HG03103 (cell line): ENCODE data around the gene WNT3A.

Experiments used
- ATAC-seq: cut with Tn5 transposase; IDR thresholded peaks from one replicate; pipeline ENCODE4 v1.9.1; 2021; ENCODE audit warnings: low read depth; ENCODE audit not compliant: unreplicated experiment

The WNT3A gene

DNA sequence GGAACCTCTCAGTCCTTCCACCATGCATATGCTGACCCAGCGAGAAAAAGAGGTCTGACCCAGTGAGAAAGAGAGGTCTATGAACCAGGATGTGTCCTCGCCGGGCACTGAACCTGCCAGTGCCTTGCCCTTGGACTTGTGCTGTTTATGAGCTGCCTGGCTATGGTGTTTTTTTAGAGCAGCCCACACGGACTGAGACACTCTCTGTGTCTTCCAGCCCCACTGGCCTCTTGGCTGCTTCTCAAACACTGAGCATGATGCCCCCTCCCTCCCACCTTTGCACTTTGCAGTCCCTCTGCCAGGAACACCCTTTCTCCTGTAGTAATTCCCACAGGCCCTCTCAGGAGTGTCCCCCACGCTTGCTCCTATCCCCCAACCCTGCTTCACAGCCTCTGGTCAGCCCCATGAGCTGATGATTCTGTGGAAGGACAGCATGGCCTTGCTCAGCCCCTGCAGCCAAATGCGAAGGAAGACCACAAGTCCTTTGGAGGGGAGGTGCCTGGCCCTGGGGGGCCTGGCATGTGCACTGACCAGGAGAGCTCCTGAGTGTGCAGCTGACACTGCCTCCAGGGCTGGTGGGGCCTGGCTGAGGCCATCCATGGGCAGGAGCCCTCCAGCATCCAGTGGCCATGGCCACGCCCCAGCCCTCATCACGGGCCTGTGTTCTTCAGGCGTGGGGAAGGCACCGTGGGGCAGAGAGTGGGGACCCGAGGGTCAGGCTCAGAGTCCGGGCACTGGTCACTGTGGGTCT lies 23.8 kb downstream of the WNT3A start:
- ATAC-seq: no peak

DNA sequence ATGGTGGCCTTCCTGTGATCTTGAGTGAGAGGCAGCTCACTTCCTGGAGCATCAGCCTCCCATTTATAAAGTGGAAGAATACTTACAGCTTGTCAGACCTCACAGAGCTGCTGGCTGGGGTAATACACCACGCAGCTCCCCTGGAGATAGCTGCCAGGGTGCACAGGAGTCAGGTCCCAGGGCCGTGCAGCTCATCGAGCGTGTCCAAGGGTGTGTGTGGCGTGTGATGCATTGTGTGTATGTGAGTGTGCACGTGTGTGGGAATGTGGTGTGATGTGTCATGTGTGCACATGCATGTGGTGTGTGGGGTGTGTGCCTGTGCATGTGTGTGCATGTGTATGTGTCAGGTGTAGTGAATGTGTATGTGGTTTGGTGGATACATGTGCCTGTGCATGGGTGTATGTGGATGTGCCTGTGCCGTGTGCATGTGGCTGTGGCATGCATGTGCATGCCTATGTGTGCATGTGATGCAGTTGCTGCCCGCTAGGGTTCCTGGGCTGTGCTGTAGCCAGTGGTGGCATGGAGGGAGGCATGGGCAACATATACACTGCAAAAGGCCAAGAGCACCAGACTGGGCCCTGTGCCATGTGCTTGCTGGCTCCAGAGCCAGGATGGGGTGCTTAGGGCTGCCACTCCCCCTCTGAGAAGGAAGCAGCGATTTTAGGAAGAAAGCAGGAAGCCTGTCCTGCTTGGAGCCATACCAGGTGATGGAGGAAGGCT lies 24.6 kb downstream of the WNT3A start:
- ATAC-seq: no peak

DNA sequence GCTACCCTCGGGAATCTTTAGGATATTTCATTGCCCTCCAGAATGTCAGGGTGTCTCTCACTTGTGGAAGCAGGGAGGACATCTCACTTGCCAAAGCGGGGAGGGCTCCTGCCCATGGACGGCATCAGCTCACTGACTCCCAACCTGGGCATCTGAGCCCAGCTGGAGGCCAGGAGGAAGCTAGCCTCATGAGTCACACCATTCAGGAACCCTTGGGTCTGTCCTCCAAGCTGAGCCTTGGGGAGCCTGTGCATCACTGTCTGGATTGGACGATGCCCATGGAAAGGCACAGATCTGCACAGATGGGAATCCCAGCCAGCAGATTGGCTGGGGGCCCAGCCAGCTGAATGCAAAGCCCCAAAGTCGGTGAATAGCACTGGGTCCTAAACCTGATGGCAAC lies 25.2 kb downstream of the WNT3A start:
- ATAC-seq: no peak

DNA sequence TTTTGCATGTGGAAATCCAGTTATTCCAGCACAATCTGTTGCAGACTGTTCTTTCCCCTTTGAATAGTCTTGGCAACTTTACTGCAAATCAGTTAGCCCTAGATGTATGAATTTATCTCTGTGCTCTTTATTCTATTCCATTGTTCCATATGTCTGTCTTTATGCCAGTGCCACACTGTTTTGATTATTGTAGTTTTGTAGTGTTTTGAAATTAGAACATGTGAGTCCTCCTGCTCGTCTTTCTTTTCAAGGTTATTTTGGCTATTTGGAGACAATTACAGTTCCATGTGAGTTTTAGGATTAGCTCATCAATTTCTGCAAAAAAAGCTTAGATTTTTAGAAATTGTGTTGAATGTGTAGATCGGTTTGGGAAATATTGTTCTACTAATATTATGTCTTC lies 26.6 kb downstream of the WNT3A start:
- no peak for ATAC-seq

DNA sequence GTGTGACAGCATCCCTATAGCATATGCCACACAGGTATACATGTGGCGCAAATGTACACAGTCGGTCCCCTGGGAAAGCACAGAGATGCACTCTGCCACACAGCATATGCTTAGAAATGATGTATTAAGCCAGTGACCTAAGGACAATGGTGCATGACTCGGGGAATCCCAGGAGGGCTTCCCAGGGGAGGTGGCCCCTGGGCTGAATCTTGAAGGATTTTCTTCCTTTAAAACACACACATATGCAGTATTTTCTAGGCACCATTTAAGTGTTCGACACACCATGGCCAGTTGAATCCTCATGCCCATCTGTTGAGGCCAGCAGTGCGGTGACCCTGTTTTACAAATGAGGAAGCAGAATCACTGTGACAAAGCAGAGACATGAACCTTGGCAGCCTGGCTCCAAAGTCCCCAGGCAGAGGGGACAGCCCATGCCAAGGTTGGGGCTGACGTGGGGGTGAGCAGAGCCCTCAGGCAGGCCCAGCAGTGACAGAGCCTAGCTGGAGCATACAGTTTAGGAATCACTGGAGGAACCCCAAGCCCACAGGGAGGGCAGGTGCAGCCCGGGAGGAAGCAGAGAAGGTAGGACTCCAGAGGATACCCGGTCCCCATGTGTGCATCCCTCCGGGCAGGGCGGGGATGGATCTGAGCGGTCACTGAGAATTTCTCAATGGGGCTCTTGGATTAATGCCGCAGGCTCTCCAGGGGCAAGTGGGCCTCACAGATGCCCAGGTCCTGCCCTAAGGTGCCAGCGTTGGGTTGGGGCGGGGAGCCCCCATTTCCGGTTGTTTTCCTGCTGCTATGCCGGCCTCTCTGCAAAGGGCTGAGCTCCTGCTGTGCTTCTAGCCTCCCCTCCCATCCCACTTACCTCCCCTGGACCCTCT lies 28.4 kb downstream of the WNT3A start:
- ATAC-seq: no peak

DNA sequence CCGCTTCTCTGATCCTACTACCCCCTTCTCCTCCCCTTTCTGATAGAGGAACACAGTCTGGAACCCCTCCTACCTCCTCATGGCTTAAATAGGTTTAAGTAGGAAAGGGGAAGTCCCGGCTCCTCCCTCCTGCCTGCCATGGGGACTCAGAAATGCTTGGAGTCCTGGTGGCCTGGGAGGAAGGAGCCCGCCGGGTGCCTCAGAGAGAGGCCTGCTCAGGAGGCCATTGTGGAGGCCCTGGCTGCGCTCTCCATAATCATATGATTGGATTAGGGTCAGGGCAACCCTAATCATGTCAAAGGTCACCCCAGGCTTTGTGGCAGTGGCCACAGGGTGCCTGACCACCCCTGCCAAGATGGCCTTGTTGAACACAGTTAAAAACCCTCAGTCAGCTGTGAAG lies 29.0 kb downstream of the WNT3A start:
- ATAC-seq: no peak

DNA sequence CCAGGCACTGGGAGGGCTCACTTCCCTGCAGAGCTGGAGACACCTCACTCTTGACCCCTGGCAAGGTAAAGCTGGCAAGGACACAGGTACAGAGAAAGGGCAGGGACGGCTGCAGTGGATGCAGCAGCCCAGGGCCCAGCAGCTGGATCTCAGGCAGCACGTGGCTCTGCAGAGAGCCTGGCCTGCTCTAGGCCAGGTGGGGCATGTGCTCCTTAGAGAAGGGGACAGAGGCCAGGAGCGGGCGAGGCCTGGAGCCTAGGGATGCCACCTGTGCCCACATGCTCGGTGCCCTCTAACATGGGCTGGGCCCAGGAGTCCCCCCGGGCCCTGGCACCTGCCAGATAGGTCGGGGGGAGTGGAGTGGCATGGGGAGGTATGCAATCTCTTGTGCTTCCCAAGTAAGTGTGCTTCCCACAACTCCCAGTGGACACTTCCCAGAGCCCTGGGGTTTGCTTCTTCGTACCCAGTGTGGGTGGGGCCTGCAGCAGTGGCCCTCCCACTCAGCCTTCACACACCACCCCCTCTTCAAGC lies 30.0 kb downstream of the WNT3A start:
- no peak for ATAC-seq

DNA sequence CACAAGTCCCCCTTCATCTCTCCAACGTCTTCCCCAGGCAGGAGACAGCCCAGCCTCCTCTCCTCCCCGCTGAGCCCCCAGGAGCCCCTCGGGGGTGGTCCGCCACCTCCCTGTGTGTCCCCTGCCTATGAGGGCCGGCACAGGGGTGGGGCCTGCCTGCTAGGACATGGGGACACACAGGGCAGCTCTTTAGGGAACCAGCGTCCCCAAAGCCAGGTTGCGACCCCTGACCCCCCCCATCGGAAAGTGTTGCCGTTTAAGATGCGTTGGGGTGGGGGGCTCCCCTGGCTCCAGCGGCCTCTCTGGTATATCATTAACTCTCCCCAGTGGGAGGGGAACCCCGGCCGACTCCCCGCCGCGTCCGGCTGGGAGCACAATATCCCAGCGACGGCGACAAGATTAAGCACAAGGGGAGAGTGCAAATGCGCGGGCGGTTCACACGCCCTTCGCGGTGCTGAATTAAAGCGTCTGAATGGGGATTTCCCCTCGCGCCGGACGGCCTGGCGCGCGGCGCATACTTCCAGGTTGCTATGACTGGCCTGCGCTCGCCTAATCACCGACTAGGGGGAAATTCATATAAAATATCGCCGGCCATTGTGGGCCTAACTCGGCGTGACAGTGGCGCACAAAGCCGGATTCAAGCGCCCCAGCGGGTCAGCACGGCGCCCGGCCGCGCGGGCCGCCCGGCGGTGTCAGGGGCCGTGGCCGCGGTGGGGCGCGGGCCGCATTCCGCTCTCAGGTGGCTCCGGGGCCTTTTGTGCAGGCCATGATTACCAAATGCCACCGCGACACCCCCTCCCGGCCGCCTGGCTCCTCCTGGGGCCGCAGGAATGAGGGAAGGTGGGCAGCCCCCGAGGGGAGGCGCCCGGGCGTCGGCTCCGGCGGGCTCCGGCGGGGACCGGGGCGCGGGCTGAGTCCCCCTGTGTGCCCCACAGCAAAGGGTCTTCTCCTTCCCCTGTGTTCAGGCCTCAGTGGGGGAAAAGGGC lies 30.9 kb downstream of the WNT3A start:
- ATAC-seq: peak; percentile 81

DNA sequence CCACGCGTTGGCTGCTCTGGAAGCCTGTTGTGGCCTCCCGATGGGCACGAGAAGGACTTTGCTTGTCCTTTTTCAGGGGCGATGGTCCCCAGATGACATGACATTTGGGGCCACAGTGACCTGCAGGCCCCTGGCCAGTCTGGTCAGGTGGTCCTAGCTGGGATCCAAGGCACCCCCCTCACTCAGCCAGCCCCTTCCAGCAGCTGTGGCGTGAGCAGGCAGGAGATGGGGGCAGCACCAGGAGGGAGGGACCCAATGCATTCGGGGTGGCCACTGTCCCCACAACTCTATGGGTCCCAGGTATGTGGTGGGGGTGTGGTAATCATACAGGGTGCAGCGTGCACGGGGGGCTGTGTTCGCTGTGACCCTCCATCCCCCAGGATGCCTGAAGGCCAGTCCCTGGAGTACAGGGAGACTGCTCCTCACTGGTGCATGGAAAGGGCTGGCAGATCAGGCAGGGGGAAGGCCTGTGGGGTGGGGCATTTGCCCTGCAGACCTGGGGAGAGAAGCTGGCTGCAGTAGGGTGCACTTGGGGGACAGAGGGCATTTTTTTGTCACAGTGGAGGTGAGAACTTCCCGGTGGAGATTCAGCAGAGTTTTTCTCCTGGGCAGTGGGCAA lies 31.7 kb downstream of the WNT3A start:
- ATAC-seq: no peak

DNA sequence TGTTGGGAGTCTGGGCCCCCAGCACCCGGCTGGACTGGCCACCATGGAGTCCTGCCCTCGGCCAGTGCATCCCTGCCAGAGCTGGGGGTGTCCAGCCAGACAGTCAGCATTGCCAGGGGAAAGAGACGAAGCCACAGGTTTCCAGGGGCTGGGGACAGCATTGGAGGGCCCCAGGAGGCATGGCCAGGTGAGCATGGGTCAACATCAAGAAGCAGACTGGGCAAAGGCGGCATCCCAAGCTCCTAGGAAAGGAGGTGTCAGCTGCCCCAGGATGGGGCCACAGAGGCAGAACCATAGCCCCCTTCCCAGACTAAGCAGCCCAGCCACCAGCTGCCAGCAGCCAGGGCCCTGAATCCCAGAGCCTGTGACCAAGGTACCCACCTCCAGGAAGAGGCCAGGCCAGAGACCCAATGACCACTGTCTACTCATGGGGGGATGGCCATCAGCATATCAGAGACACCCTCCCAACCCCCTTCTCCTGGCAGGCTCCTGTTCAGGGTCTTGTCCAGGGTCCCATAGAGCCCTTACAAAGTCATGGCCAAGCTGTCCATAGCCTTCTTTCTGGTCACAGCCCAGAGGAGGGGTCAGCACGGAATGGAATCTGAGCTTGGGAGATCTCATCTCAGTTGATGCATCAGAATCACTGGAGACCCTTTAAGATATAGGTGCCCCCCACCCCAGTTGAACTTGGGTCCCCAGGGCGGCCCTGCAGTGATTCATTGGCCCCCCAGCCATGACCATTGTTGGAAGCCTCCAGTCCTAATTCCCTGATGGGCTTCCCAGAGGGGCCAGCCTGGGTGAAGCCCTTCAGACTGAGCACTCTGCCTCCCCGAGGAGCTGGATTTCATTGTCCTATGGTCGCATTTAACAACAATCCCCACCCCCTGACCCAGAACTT lies 32.5 kb downstream of the WNT3A start:
- no peak for ATAC-seq

DNA sequence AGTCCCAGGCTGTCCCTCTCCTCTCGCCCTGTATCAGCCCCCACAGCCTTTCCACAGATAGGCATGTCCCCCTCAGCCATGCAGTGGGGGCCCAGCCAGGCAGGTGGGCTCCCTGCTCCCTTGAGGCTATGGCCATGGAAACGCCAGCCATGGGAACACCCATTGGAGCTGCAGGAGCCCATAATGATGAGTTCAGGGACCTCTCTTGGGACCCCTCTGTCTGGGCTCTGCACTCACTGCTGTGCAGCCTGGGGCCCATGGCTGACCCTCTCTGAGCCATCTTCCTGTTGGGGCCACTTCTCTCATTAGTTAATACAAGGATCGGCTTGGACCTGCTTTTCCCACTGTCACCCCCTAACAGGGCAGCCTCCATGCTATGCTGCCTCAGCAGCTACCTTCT lies 33.2 kb downstream of the WNT3A start:
- ATAC-seq: no peak

DNA sequence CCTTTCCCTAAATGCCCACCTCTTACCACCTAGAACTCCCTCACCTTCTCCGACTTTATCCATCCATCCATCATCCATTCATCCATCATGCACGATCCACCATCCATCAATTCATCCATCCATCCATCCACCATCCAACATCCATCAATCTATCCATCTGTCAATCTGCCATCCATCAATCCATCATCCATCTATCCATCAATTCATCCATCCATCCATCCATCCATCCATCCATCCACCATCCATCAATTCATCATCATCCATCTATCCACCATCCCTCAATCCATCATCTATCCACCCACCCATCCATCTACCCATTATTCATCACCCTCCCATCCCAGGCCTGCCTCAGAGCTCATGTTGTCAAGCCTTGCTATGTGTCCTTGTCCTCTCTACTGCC lies 34.5 kb downstream of the WNT3A start:
- ATAC-seq: no peak

DNA sequence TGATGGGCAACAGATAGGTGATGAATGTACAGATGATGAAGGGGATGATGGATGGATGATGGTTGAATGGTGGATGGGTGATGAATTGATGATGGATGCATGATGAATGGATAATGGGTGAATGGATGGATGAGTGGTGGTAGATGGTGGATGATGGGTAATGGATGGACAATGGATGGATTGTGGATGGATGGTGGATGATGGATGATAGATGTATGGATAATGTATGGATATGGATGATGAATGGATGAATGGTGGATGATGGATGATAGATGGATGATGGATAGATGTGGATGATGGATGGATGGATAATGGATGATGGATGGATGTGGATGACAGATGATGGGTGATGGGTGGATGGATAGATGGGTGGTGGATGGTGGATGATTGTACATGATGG lies 35.7 kb downstream of the WNT3A start:
- ATAC-seq: no peak

DNA sequence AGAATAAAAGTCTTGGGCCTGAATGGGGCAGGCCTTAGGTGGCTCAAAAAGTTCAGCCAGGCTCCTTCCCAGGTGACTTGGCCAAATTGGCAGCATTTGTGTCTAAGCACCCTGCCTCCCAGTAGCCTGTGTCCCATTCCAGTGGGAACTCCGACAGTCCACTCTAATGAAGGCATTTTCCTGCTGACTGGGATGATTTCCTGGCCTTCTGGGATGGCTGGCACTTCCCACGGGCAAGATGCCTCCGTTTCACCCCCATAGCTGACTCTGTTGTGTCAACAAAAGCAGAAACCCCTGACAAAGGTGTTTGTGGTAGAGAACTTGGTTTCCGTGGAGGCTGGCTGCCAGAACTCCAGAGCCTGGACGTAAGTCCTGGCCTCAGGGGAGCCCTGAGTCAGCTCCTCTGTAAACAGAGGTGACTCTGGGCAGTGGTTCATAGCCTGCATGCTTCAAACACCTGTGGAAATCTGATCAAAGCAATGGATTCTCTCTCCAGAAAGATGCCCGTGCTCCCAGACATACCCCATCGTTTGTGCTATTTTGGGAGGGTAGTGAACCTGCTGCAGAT lies 36.6 kb downstream of the WNT3A start:
- ATAC-seq: no peak

DNA sequence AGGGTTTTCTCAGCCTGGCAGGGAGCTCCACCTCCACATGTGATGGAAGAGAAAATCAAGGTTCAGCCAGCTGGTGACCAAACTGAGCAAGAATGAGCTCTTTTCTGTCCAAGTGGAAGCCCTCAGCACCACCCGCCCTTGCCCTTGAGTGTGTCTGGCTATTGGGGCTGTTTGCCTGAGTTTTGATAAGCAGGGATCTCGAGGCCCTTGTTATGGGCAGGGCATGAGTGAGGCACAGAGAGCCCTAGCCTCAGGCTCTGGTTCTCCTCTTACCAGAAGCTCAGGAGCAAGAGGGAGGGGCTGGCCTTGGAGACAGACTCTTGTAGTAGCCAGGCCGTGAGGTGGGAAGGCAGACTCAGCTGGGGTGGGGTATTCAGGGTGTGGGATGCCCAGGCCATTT lies 38.2 kb downstream of the WNT3A start:
- no peak for ATAC-seq

DNA sequence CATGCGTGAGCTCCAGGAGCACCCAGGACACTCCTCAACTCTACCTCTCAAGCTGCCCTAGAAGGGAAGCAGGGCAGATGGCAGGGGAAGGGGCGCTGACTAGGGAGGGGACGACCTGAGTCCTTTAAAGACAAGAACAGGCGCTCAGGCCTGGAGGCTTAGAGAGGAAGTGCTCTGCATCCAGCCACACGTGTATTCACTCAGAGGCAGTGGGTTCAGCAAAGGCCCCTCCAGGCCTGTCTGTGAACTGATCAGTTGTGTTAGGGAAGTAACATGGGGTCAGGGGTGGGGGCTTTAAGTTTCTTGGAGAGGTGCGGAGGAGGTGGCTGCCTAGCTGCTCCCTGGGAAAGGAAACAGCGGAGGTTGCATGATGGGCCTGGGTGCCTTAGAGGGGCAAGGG lies 38.6 kb downstream of the WNT3A start:
- ATAC-seq: no peak

DNA sequence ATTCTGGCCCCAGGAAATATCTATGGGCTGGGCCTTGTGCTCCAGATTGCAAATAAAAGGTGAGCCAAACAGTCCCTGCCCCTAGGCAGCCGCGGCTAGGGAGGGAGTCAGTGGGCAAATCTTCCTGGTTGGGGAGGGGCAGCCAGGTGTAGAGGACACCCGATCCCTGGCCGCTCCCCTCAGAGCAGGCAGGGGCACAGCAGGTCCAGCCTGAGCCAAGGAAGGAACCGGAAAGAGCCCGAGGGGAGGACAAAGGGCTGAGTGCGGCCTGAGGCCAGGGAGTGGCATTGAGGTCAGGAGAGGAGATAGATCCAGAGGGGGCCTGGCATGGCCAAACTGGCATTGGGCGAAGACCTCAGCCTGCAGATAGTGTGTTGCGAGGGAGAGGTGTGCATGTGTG lies 39.1 kb downstream of the WNT3A start:
- no peak for ATAC-seq
